ENCODE results near the gene EGFLAM.

DNA sequence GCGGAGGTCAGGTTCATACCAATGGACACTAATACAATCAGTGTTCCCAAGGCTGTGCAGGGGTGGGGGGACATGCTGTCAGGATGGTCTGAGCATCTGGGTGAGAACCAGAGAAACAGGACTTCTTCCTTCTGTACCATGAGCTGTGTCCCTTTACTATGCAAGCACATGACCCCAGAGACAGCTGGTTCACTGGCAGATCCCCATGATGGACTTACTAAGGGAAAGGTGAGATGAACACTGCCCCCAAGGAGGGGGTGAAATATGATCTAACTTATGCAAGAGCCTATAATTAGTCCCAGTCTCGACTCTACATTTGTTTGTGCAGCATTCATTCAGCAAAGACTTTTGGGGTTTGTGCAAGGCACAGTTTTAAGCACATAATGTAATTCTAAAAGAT lies 206.7 kb downstream of the EGFLAM start:
- no peak for TF ChIP-seq POLR2A (IDR thresholded peaks at IDR 0.05)
- TF ChIP-seq, protein P1, sequence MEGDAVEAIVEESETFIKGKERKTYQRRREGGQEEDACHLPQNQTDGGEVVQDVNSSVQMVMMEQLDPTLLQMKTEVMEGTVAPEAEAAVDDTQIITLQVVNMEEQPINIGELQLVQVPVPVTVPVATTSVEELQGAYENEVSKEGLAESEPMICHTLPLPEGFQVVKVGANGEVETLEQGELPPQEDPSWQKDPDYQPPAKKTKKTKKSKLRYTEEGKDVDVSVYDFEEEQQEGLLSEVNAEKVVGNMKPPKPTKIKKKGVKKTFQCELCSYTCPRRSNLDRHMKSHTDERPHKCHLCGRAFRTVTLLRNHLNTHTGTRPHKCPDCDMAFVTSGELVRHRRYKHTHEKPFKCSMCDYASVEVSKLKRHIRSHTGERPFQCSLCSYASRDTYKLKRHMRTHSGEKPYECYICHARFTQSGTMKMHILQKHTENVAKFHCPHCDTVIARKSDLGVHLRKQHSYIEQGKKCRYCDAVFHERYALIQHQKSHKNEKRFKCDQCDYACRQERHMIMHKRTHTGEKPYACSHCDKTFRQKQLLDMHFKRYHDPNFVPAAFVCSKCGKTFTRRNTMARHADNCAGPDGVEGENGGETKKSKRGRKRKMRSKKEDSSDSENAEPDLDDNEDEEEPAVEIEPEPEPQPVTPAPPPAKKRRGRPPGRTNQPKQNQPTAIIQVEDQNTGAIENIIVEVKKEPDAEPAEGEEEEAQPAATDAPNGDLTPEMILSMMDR (IDR thresholded peaks at IDR 0.05) = no peak
- TF ChIP-seq POLR2AphosphoS5 (IDR thresholded peaks at IDR 0.05) = no peak
